ENCODE results near the gene CPNE1.

CPNE1 gene

DNA sequence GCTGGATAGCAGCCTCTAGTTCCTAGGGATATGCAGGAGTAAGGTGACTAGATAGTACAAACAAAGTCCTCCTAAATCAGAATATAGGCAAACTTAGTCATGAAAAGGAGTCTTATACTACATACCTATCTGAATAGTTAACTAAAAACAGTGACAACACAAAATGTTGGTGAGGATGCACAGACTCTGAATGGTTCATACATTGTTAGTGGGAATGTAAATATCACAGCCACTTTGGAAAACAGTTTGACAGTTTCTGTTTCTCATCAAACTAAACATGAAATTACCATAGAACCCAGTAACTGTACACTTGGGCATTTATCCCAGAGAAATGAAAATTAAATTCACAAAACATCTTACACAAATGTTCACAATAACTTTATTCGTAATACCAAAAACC is 17.3 kb upstream of the CPNE1 start:
- Histone ChIP-seq H3K27me3 (ENCODE audit: insufficient read depth, poor library complexity, severe bottlenecking) (no peaks in the 10 kb centered on the region), H3K36me3 (ENCODE audit: low read depth) (peaks cover 81% of the 10 kb centered on the region), H3K27ac (ENCODE audit: poor library complexity, severe bottlenecking) (no peak overlapping the region), H3K4me1 (ENCODE audit: insufficient read depth, poor library complexity, severe bottlenecking) (no peaks in the 10 kb centered on the region), H3K4me3 (ENCODE audit: severe bottlenecking) (no peak overlapping the region), H3K9me3 (ENCODE audit: severe bottlenecking) (no peaks in the 10 kb centered on the region)
- TF ChIP-seq, protein P1, sequence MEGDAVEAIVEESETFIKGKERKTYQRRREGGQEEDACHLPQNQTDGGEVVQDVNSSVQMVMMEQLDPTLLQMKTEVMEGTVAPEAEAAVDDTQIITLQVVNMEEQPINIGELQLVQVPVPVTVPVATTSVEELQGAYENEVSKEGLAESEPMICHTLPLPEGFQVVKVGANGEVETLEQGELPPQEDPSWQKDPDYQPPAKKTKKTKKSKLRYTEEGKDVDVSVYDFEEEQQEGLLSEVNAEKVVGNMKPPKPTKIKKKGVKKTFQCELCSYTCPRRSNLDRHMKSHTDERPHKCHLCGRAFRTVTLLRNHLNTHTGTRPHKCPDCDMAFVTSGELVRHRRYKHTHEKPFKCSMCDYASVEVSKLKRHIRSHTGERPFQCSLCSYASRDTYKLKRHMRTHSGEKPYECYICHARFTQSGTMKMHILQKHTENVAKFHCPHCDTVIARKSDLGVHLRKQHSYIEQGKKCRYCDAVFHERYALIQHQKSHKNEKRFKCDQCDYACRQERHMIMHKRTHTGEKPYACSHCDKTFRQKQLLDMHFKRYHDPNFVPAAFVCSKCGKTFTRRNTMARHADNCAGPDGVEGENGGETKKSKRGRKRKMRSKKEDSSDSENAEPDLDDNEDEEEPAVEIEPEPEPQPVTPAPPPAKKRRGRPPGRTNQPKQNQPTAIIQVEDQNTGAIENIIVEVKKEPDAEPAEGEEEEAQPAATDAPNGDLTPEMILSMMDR (IDR thresholded peaks at IDR 0.05; ENCODE audit: poor library complexity, severe bottlenecking) = no peak
- ATAC-seq (ENCODE audit: low read depth) = peak; percentile 7; the same call in 1 of the 3 replicates
- no peak for DNase-seq (ENCODE audit: low spot score)

DNA sequence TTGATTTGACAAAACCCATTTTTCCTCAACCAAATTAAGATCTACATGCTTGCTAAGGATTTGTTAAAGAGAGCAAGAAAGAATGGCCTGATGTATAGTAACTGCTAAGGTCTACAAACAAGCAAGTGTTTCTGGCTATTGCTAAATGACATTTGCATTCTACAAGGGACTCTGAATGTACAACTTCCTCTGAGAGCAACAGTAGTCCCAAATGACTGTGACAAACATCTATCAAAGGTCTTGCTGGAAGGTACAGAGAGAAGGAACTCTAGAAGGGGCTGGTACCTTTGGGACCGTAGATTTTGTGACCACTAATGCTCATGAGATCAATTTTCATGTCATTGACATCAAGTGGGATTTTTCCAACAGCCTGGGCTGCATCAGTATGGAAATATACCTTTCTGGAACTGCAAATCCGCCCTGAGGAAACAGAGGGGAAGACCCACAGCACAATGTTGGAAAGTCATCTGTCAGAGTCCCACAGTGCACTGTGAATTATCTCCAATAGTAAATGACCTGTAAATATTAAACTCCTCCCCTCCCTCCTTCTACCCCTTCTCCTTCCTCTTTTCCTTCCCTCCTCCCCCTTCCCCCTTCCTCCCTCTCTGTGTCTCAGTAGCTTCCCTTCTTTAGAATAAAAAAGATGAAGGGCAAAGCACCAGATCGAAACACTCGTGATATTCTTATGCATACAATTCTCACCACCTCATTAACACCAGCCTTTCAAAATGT is 15.9 kb upstream of the CPNE1 start:
- ATAC-seq (ENCODE audit: low read depth) (no peak), DNase-seq (ENCODE audit: low spot score) (peak; percentile 38)
- Histone ChIP-seq H3K9me3 (ENCODE audit: severe bottlenecking) (no peaks in the 10 kb centered on the region), H3K27me3 (ENCODE audit: insufficient read depth, poor library complexity, severe bottlenecking) (no peaks in the 10 kb centered on the region), H3K4me1 (ENCODE audit: insufficient read depth, poor library complexity, severe bottlenecking) (no peaks in the 10 kb centered on the region), H3K36me3 (ENCODE audit: low read depth) (peaks cover 72% of the 10 kb centered on the region), H3K4me3 (ENCODE audit: severe bottlenecking) (no peak overlapping the region), H3K27ac (ENCODE audit: poor library complexity, severe bottlenecking) (no peak overlapping the region)
- TF ChIP-seq, protein P1 (IDR thresholded peaks at IDR 0.05; ENCODE audit: poor library complexity, severe bottlenecking) = no peak

DNA sequence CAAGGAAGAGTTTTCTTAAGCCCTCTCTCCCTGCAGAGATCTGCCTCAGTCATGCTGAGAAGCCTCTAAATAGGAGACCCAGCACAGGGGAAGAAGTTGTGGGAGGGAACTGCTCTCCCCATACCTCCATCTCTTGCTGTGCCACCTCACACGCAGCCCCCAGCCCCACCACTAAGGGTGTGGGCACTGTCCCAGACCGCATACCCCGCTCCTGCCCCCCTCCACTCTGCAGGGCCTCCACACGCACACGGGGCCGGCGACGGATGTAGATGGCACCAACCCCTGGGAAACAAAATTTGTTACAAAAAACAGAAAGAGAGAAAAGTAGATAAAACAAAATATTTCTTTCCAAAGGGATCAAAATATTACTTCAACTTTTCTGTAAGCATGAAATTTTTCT is 10.2 kb upstream of the CPNE1 start:
- Histone ChIP-seq H3K27ac (ENCODE audit: poor library complexity, severe bottlenecking) (no peak overlapping the region), H3K9me3 (ENCODE audit: severe bottlenecking) (no peaks in the 10 kb centered on the region), H3K4me1 (ENCODE audit: insufficient read depth, poor library complexity, severe bottlenecking) (no peaks in the 10 kb centered on the region), H3K27me3 (ENCODE audit: insufficient read depth, poor library complexity, severe bottlenecking) (no peaks in the 10 kb centered on the region), H3K36me3 (ENCODE audit: low read depth) (peaks cover 87% of the 10 kb centered on the region), H3K4me3 (ENCODE audit: severe bottlenecking) (no peak overlapping the region)
- TF ChIP-seq, protein P1 (IDR thresholded peaks at IDR 0.05; ENCODE audit: poor library complexity, severe bottlenecking) = no peak
- DNase-seq (ENCODE audit: low spot score) (peak; percentile 68), ATAC-seq (ENCODE audit: low read depth) (no peak)

GRCh38 chr20:35673884-35674283 is 9.2 kb upstream of the CPNE1 start:
- Histone ChIP-seq H3K27ac (ENCODE audit: poor library complexity, severe bottlenecking) (no peak overlapping the region), H3K4me1 (ENCODE audit: insufficient read depth, poor library complexity, severe bottlenecking) (no peaks in the 10 kb centered on the region), H3K36me3 (ENCODE audit: low read depth) (peaks cover 86% of the 10 kb centered on the region), H3K27me3 (ENCODE audit: insufficient read depth, poor library complexity, severe bottlenecking) (no peaks in the 10 kb centered on the region), H3K9me3 (ENCODE audit: severe bottlenecking) (no peaks in the 10 kb centered on the region), H3K4me3 (ENCODE audit: severe bottlenecking) (no peak overlapping the region)
- DNase-seq (ENCODE audit: low spot score) (no peak), ATAC-seq (ENCODE audit: low read depth) (no peak)
- TF ChIP-seq, protein P1 (IDR thresholded peaks at IDR 0.05; ENCODE audit: poor library complexity, severe bottlenecking) = no peak

GRCh38 chr20:35669681-35670080 is 5.0 kb upstream of the CPNE1 start:
- ATAC-seq (ENCODE audit: low read depth) = no peak
- peaks cover 69% of the 10 kb centered on the region for H3K36me3 ChIP-seq (ENCODE audit: low read depth)

More at GRCh38 chr20:35669681-35670080, 5.0 kb upstream of the CPNE1 start:
- TF ChIP-seq, protein P1 (IDR thresholded peaks at IDR 0.05; ENCODE audit: poor library complexity, severe bottlenecking) = no peak
- Histone ChIP-seq H3K4me1 (ENCODE audit: insufficient read depth, poor library complexity, severe bottlenecking) (no peaks in the 10 kb centered on the region), H3K27me3 (ENCODE audit: insufficient read depth, poor library complexity, severe bottlenecking) (no peaks in the 10 kb centered on the region), H3K9me3 (ENCODE audit: severe bottlenecking) (no peaks in the 10 kb centered on the region), H3K27ac (ENCODE audit: poor library complexity, severe bottlenecking) (no peak overlapping the region), H3K4me3 (ENCODE audit: severe bottlenecking) (no peak overlapping the region)
- peak; percentile 46 for DNase-seq (ENCODE audit: low spot score)

Measured in RWPE2 (cell line).